HCT116 (cell line): Measurements from ENCODE around the gene LYVE1. TPM values are rescaled to one million over a fixed set of nuclear protein-coding genes. Genes with fewer than 3 reads are reported as not detected.
A peak's percentile ranks its signal among the peaks of the same experiment; 100 is the strongest.

Experiments used
- ATAC-seq: fragments of 200-7000 bp; cut with Tn5 transposase; 2 replicates; pipeline ENCODE4 v1.9.1; 2020; ENCODE audit warnings: mild to moderate bottlenecking, moderate library complexity
- BruUV-seq: library from RNA; stranded (reverse); fragments of 400-500 nt; replicated peaks from 2 replicates; lab custom pipeline; 2021; lab: Mats Ljungman, UMichigan
- CTCF ChIA-PET: fragments of 300-600 bp; sonication (Branson Sonifier 250); formaldehyde crosslinking; loops from one replicate; lab custom pipeline; 2021; ENCODE audit warnings: antibody characterized with exemption; lab: Charles Lee
- POLR2A ChIA-PET: fragments of 300-600, 350-600 bp; sonication (Branson Sonifier 250); formaldehyde crosslinking; loops from one replicate; lab custom pipeline; 2021; ENCODE audit warnings: antibody characterized with exemption; lab: Charles Lee
- RAD21 ChIA-PET, 2 experiments: fragments of 300-600 bp; sonication (Branson Sonifier 250); formaldehyde crosslinking; loops; one replicate each; lab custom pipeline; 2023; ENCODE audit warnings: low total read pairs in 2 of 2; ENCODE audit not compliant: uncharacterized antibody in 2 of 2, unreplicated experiment in 2 of 2, low non-redundant PET in 1 of 2; lab: Charles Lee
- DNase-seq: peaks from one replicate; pipeline ENCODE4 v3.0.0-alpha.2; 2010; ENCODE audit warnings: low read depth, low spot score
- H2AFZ ChIP-seq: fragments of 200-600 bp; shearing (Covaris generic), sonication (generic); 2 replicates; pipeline ENCODE4 v1.6.1; 2017; ENCODE audit warnings: low read depth, mixed run types, mixed read lengths, antibody characterized with exemption, low read length; ENCODE audit not compliant: poor library complexity, severe bottlenecking
- H3K27ac ChIP-seq: 2 replicates; pipeline ENCODE4 v1.5.1; 2012; ENCODE audit warnings: low read depth, low read length
- H3K27me3 ChIP-seq: fragments of 200-600 bp; sonication (generic); 2 replicates; pipeline ENCODE4 v1.6.1; 2016; ENCODE audit warnings: mixed run types, low read length, mixed read lengths; ENCODE audit not compliant: insufficient read depth
- H3K36me3 ChIP-seq, 2 experiments: fragments of 200-500 bp in 1 of 2; fragments of 200-600 bp in 1 of 2; sonication (Bioruptor generic) in 1 of 2; sonication (generic) in 1 of 2; 2 replicates each; pipeline versions ENCODE4 v1.5.1 to v1.6.1; 2014 to 2016; ENCODE audit warnings: low read length in 2 of 2, inconsistent platforms in 1 of 2, mixed read lengths in 1 of 2, mixed run types in 1 of 2; ENCODE audit not compliant: insufficient read depth in 2 of 2, control insufficient read depth in 1 of 2
- H3K4me1 ChIP-seq, 2 experiments: fragments of 200-600 bp in 1 of 2; sonication (generic) in 1 of 2; 2 replicates each; pipeline versions ENCODE4 v1.5.1 to v1.6.1; 2012 to 2017; ENCODE audit warnings: low read length in 2 of 2, inconsistent platforms in 1 of 2, mild to moderate bottlenecking in 1 of 2, mixed read lengths in 1 of 2, mixed run types in 1 of 2, moderate library complexity in 1 of 2; ENCODE audit not compliant: insufficient read depth in 2 of 2, control insufficient read depth in 1 of 2
- H3K4me2 ChIP-seq: fragments of 200-600 bp; sonication (generic); 2 replicates; pipeline ENCODE4 v1.6.1; 2017; ENCODE audit warnings: mixed run types, low read length, mixed read lengths
- H3K4me3 ChIP-seq, 2 experiments: fragments of 200-600 bp in 1 of 2; sonication (generic) in 1 of 2; replicated peaks in 1 of 2; 2 replicates each; pipeline ENCODE4 v1.5.1; 2011 to 2016; ENCODE audit warnings: low read length in 2 of 2, control low read depth in 1 of 2, low read depth in 1 of 2, mild to moderate bottlenecking in 1 of 2, mixed read lengths in 1 of 2, mixed run types in 1 of 2
- H3K79me2 ChIP-seq: fragments of 200-600 bp; sonication (generic); 2 replicates; pipeline ENCODE4 v1.6.1; 2017; ENCODE audit warnings: mild to moderate bottlenecking, mixed run types, low read length, moderate library complexity, mixed read lengths; ENCODE audit not compliant: insufficient read depth
- H3K9ac ChIP-seq: fragments of 200-600 bp; sonication (generic); 2 replicates; pipeline ENCODE4 v1.6.1; 2016; ENCODE audit warnings: low read length, mixed read lengths
- H3K9me2 ChIP-seq: fragments of 200-600 bp; sonication (generic), shearing (Covaris generic); 2 replicates; pipeline ENCODE4 v1.6.1; 2017; ENCODE audit warnings: mixed run types, mild to moderate bottlenecking, moderate library complexity; ENCODE audit not compliant: insufficient read depth
- H3K9me3 ChIP-seq, 2 experiments: fragments of 200-500 bp in 1 of 2; fragments of 200-600 bp in 1 of 2; sonication (Bioruptor generic) in 1 of 2; sonication (generic) in 1 of 2; 2 replicates each; pipeline ENCODE4 v1.6.1; 2014 to 2017; ENCODE audit warnings: low read length in 2 of 2, mixed read lengths in 2 of 2, inconsistent platforms in 1 of 2, low read depth in 1 of 2, mild to moderate bottlenecking in 1 of 2, mixed run types in 1 of 2, moderate library complexity in 1 of 2; ENCODE audit not compliant: control insufficient read depth in 1 of 2, insufficient read depth in 1 of 2
- H4K20me1 ChIP-seq: fragments of 200-600 bp; sonication (generic), shearing (Covaris generic); 2 replicates; pipeline ENCODE4 v1.6.1; 2017; ENCODE audit warnings: mixed run types, mild to moderate bottlenecking, moderate library complexity; ENCODE audit not compliant: insufficient read depth
- CBX3 ChIP-seq: IDR thresholded peaks from 2 replicates; pipeline ENCODE4 v1.6.1; 2012; ENCODE audit warnings: low read depth
- FOSL1 ChIP-seq: IDR thresholded peaks from 2 replicates; pipeline ENCODE4 v1.6.1; 2012; ENCODE audit warnings: low read depth
- JUND ChIP-seq: IDR thresholded peaks from 2 replicates; pipeline ENCODE4 v1.6.1; 2012
- MAX ChIP-seq: IDR thresholded peaks from 2 replicates; pipeline ENCODE4 v1.6.1; 2012
- POLR2A ChIP-seq: IDR thresholded peaks from 2 replicates; pipeline ENCODE4 v1.7.0; 2011; ENCODE audit warnings: borderline replicate concordance; ENCODE audit not compliant: insufficient read depth, insufficient read length; ENCODE audit errors: extremely low read depth
- POLR2AphosphoS5 ChIP-seq: IDR thresholded peaks from 2 replicates; pipeline ENCODE4 v1.6.1; 2011; ENCODE audit warnings: mild to moderate bottlenecking, low read depth, low read length, moderate library complexity
- TCF7L2 ChIP-seq: IDR thresholded peaks from 2 replicates; pipeline ENCODE4 v1.7.0; 2011; ENCODE audit warnings: borderline replicate concordance, inconsistent platforms; ENCODE audit not compliant: insufficient read depth, insufficient read length; ENCODE audit errors: extremely low read depth
- ZFX ChIP-seq: fragments of 450-650 bp; IDR thresholded peaks from 2 replicates; pipeline ENCODE4 v1.6.1; 2017
- ZNF274 ChIP-seq: fragments of 200-500 bp; sonication (Bioruptor generic); IDR thresholded peaks from 2 replicates; pipeline ENCODE4 v1.6.1; 2014; ENCODE audit warnings: mild to moderate bottlenecking, low read depth, low read length, inconsistent platforms
- intact Hi-C: fragments of 100-400 bp; cut with micrococcal nuclease; formaldehyde crosslinking; loops from 2 replicates; pipeline ENCODE4 v1.10.0; 2022
- total RNA-seq: library from RNA; stranded (reverse); gene quantifications from one replicate; pipeline ENCODE4 v1.2.1, GENCODE V29; 2021; ENCODE audit not compliant: unreplicated experiment

Gene LYVE1
- total RNA-seq, 1 experiment from 2014 or later = 0.34 TPM

- ChIA-PET CTCF (interaction anchor here (1.6 kb wide), 1 partner anchor 23 kb away, joined by 3 read pairs; the partner anchor contains the start of gene RNF141), RAD21 (no interaction called here), POLR2A (no interaction called here)
- TF ChIP-seq JUND = no peak
- TF ChIP-seq POLR2A = no peak
- TF ChIP-seq ZNF274 = no peak
- no peak for TF ChIP-seq FOSL1
- no peak for TF ChIP-seq TCF7L2
- TF ChIP-seq CBX3 = no peak
- no peak for TF ChIP-seq POLR2AphosphoS5
- Histone ChIP-seq H3K36me3 (peaks cover 15 to 54% of the 10 kb centered on the region in 2 experiments; a peak in 3 of 4 replicates), H3K9ac (no peak overlapping the region), H3K4me1 (peaks cover 13 to 71% of the 10 kb centered on the region in 2 experiments), H4K20me1 (no peaks in the 10 kb centered on the region), H3K4me2 (no peak overlapping the region), H2AFZ (no peak overlapping the region), H3K79me2 (peaks cover 73% of the 10 kb centered on the region), H3K27me3 (no peaks in the 10 kb centered on the region), H3K27ac (no peak overlapping the region), H3K9me3 (no peaks in the 10 kb centered on the region), H3K9me2 (no peaks in the 10 kb centered on the region), H3K4me3 (no peak overlapping the region)
- no TSS peak for BruUV-seq
- ATAC-seq (no peak), DNase-seq (no peak)
- intact Hi-C loops = no loop called here
Measured at GRCh38 chr11:10518123-10518522, 50.3 kb downstream of the LYVE1 start.

GRCh38 chr11:10515418-10515817 lies 53.0 kb downstream of the LYVE1 start:
- Histone ChIP-seq H3K9ac (peak overlapping the region; percentile 21; the same call in 1 of the 2 replicates), H2AFZ (no peak overlapping the region), H3K36me3 (peaks cover 11 to 33% of the 10 kb centered on the region in 2 experiments; a peak in 3 of 4 replicates), H3K79me2 (peaks cover 60% of the 10 kb centered on the region), H3K4me3 (no peak overlapping the region), H3K4me2 (peak overlapping the region; percentile 39; the same call in 1 of the 2 replicates), H3K4me1 (peaks cover 22 to 61% of the 10 kb centered on the region in 2 experiments), H3K27me3 (no peaks in the 10 kb centered on the region), H3K9me3 (no peaks in the 10 kb centered on the region), H3K9me2 (no peaks in the 10 kb centered on the region), H4K20me1 (no peaks in the 10 kb centered on the region), H3K27ac (no peak overlapping the region; the same call in 1 of the 2 replicates)
- CTCF ChIA-PET = interaction anchor here (0.5 kb wide), 1 partner anchor 110 kb away, joined by 3 read pairs; no protein-coding TSS in a partner anchor
- no TSS peak for BruUV-seq
- TF ChIP-seq ZFX = no peak
- no peak for TF ChIP-seq CBX3
- TF ChIP-seq MAX = no peak
- no peak for DNase-seq
- intact Hi-C loops = no loop called here
- RAD21 ChIA-PET = no interaction called here
- POLR2A ChIA-PET = no interaction called here
- no peak for ATAC-seq
